Mucosa of descending colon (tissue), 3 donors: ENCODE data around the gene FGF22. TPM values are rescaled to one million over a fixed set of nuclear protein-coding genes. Genes with fewer than 3 reads are reported as not detected.

Source experiments
- ATAC-seq: fragments of 200-7000 bp; cut with Tn5 transposase; one replicate; pipeline ENCODE4 v1.9.1; 2020; ENCODE audit warnings: mild to moderate bottlenecking, moderate library complexity
- DNase-seq, 3 donors: peaks; one replicate each; pipeline ENCODE4 v3.0.0-alpha.2; 2020
- H3K36me3 ChIP-seq: fragments of 200-600 bp; one replicate; pipeline ENCODE4 v1.8.0; 2021; ENCODE audit warnings: low read depth, mild to moderate bottlenecking
- H3K4me1 ChIP-seq: fragments of 200-600 bp; one replicate; pipeline ENCODE4 v1.8.0; 2021; ENCODE audit warnings: low read depth, mild to moderate bottlenecking
- H3K4me3 ChIP-seq: fragments of 200-600 bp; one replicate; pipeline ENCODE4 v1.8.0; 2021; ENCODE audit warnings: mild to moderate bottlenecking
- H3K9me3 ChIP-seq: fragments of 200-600 bp; one replicate; pipeline ENCODE4 v1.8.0; 2021; ENCODE audit warnings: mild to moderate bottlenecking
- CTCF ChIP-seq: fragments of 200-600 bp; IDR thresholded peaks from one replicate; pipeline ENCODE4 v1.8.0; 2022; ENCODE audit warnings: antibody characterized with exemption, mild to moderate bottlenecking
- intact Hi-C, 2 donors: fragments of 100-400 bp; cut with DNase I in 1 of 2; cut with micrococcal nuclease in 1 of 2; formaldehyde crosslinking; loops; one replicate each; pipeline versions ENCODE4 v1.11.0 to v1.11.1; 2022; cut with DNase I, micrococcal nuclease
- total RNA-seq, 3 donors: library from RNA; stranded (reverse); fragmentation: NEBNext Ultra II Directional in 2 of 3; extraction: Animal tissue kit (Norgen Biotek cat#: 25700) in 2 of 3; gene quantifications; one replicate each; pipeline versions ENCODE4 v1.2.1 to v1.2.4, GENCODE V29; 2021 to 2023
- donor health status: DM: no; HTN: no; CAD: no; lungs with moderate emphysema.
- donor health status: DM: no; HTN: no; CAD: no.
- donor health status: DM: no; HTN: yes; CAD: no.

FGF22 gene
- total RNA-seq, 3 donors from 2014 or later: 0.23 to 0.82 TPM; not detected in 1

- no peak for ATAC-seq
- intact Hi-C loops: no loop called here
- H3K4me1 ChIP-seq: peaks cover 21% of the 10 kb centered on the region
- H3K9me3 ChIP-seq: no peaks in the 10 kb centered on the region
- DNase-seq: no peak
- H3K4me3 ChIP-seq: peak overlapping the region; percentile 63
- no peak for TF ChIP-seq CTCF
- no peaks in the 10 kb centered on the region for H3K36me3 ChIP-seq
Measured at GRCh38 chr19:633786-634639, 5.7 kb upstream of the FGF22 start.

GRCh38 chr19:634975-635652 is 4.6 kb upstream of the FGF22 start:
- ATAC-seq (no peak), DNase-seq (no peak)
- Histone ChIP-seq H3K4me3 (no peak overlapping the region), H3K36me3 (no peaks in the 10 kb centered on the region), H3K9me3 (no peaks in the 10 kb centered on the region), H3K4me1 (peaks cover 29% of the 10 kb centered on the region)
- TF ChIP-seq CTCF: no peak
- intact Hi-C loops: no loop called here

- no peak overlapping the region for H3K4me3 ChIP-seq
- no peaks in the 10 kb centered on the region for H3K9me3 ChIP-seq
- ATAC-seq (no peak), DNase-seq (no peak)
- H3K36me3 ChIP-seq: no peaks in the 10 kb centered on the region
- intact Hi-C loops: no loop called here
- TF ChIP-seq CTCF: no peak
- peaks cover 23% of the 10 kb centered on the region for H3K4me1 ChIP-seq
Measured at GRCh38 chr19:638906-639252, 800 bp upstream of the FGF22 start.

GRCh38 chr19:640161-640558 is 481 bp downstream of the FGF22 start:
- no peak for DNase-seq
- Histone ChIP-seq H3K4me3 (no peak overlapping the region), H3K36me3 (no peaks in the 10 kb centered on the region), H3K9me3 (no peaks in the 10 kb centered on the region), H3K4me1 (peaks cover 17% of the 10 kb centered on the region)
- intact Hi-C loops: no loop called here
- TF ChIP-seq CTCF: no peak
- ATAC-seq: no peak

GRCh38 chr19:640606-641189 is 1.0 kb downstream of the FGF22 start:
- Histone ChIP-seq H3K9me3 (no peaks in the 10 kb centered on the region), H3K4me1 (peaks cover 17% of the 10 kb centered on the region), H3K36me3 (no peaks in the 10 kb centered on the region), H3K4me3 (no peak overlapping the region)
- intact Hi-C loops: no loop called here
- ATAC-seq (no peak), DNase-seq (no peak)
- TF ChIP-seq CTCF: no peak
